HCT116 (cell line): ENCODE data around the gene KCND3. TPM values are rescaled to one million over a fixed set of nuclear protein-coding genes. Genes with fewer than 3 reads are reported as not detected.

ENCODE experiments used
- ATAC-seq: fragments of 200-7000 bp; cut with Tn5 transposase; 2 replicates; pipeline ENCODE4 v1.9.1; 2020; ENCODE audit warnings: mild to moderate bottlenecking, moderate library complexity
- BruUV-seq: library from RNA; stranded (reverse); fragments of 400-500 nt; replicated peaks from 2 replicates; lab custom pipeline; 2021; lab: Mats Ljungman, UMichigan
- CTCF ChIA-PET: fragments of 300-600 bp; sonication (Branson Sonifier 250); formaldehyde crosslinking; loops from one replicate; lab custom pipeline; 2021; ENCODE audit warnings: antibody characterized with exemption; lab: Charles Lee
- POLR2A ChIA-PET: fragments of 300-600, 350-600 bp; sonication (Branson Sonifier 250); formaldehyde crosslinking; loops from one replicate; lab custom pipeline; 2021; ENCODE audit warnings: antibody characterized with exemption; lab: Charles Lee
- RAD21 ChIA-PET, 2 experiments: fragments of 300-600 bp; sonication (Branson Sonifier 250); formaldehyde crosslinking; loops; one replicate each; lab custom pipeline; 2023; ENCODE audit warnings: low total read pairs in 2 of 2; ENCODE audit not compliant: uncharacterized antibody in 2 of 2, unreplicated experiment in 2 of 2, low non-redundant PET in 1 of 2; lab: Charles Lee
- DNase-seq: peaks from one replicate; pipeline ENCODE4 v3.0.0-alpha.2; 2010; ENCODE audit warnings: low read depth, low spot score
- H2AFZ ChIP-seq: fragments of 200-600 bp; shearing (Covaris generic), sonication (generic); 2 replicates; pipeline ENCODE4 v1.6.1; 2017; ENCODE audit warnings: low read depth, mixed run types, mixed read lengths, antibody characterized with exemption, low read length; ENCODE audit not compliant: poor library complexity, severe bottlenecking
- H3K27ac ChIP-seq: 2 replicates; pipeline ENCODE4 v1.5.1; 2012; ENCODE audit warnings: low read depth, low read length
- H3K27me3 ChIP-seq: fragments of 200-600 bp; sonication (generic); 2 replicates; pipeline ENCODE4 v1.6.1; 2016; ENCODE audit warnings: mixed run types, low read length, mixed read lengths; ENCODE audit not compliant: insufficient read depth
- H3K36me3 ChIP-seq, 2 experiments: fragments of 200-500 bp in 1 of 2; fragments of 200-600 bp in 1 of 2; sonication (Bioruptor generic) in 1 of 2; sonication (generic) in 1 of 2; 2 replicates each; pipeline versions ENCODE4 v1.5.1 to v1.6.1; 2014 to 2016; ENCODE audit warnings: low read length in 2 of 2, inconsistent platforms in 1 of 2, mixed read lengths in 1 of 2, mixed run types in 1 of 2; ENCODE audit not compliant: insufficient read depth in 2 of 2, control insufficient read depth in 1 of 2
- H3K4me1 ChIP-seq, 2 experiments: fragments of 200-600 bp in 1 of 2; sonication (generic) in 1 of 2; 2 replicates each; pipeline versions ENCODE4 v1.5.1 to v1.6.1; 2012 to 2017; ENCODE audit warnings: low read length in 2 of 2, inconsistent platforms in 1 of 2, mild to moderate bottlenecking in 1 of 2, mixed read lengths in 1 of 2, mixed run types in 1 of 2, moderate library complexity in 1 of 2; ENCODE audit not compliant: insufficient read depth in 2 of 2, control insufficient read depth in 1 of 2
- H3K4me2 ChIP-seq: fragments of 200-600 bp; sonication (generic); 2 replicates; pipeline ENCODE4 v1.6.1; 2017; ENCODE audit warnings: mixed run types, low read length, mixed read lengths
- H3K4me3 ChIP-seq, 2 experiments: fragments of 200-600 bp in 1 of 2; sonication (generic) in 1 of 2; replicated peaks in 1 of 2; 2 replicates each; pipeline ENCODE4 v1.5.1; 2011 to 2016; ENCODE audit warnings: low read length in 2 of 2, control low read depth in 1 of 2, low read depth in 1 of 2, mild to moderate bottlenecking in 1 of 2, mixed read lengths in 1 of 2, mixed run types in 1 of 2
- H3K79me2 ChIP-seq: fragments of 200-600 bp; sonication (generic); 2 replicates; pipeline ENCODE4 v1.6.1; 2017; ENCODE audit warnings: mild to moderate bottlenecking, mixed run types, low read length, moderate library complexity, mixed read lengths; ENCODE audit not compliant: insufficient read depth
- H3K9ac ChIP-seq: fragments of 200-600 bp; sonication (generic); 2 replicates; pipeline ENCODE4 v1.6.1; 2016; ENCODE audit warnings: low read length, mixed read lengths
- H3K9me2 ChIP-seq: fragments of 200-600 bp; sonication (generic), shearing (Covaris generic); 2 replicates; pipeline ENCODE4 v1.6.1; 2017; ENCODE audit warnings: mixed run types, mild to moderate bottlenecking, moderate library complexity; ENCODE audit not compliant: insufficient read depth
- H3K9me3 ChIP-seq, 2 experiments: fragments of 200-500 bp in 1 of 2; fragments of 200-600 bp in 1 of 2; sonication (Bioruptor generic) in 1 of 2; sonication (generic) in 1 of 2; 2 replicates each; pipeline ENCODE4 v1.6.1; 2014 to 2017; ENCODE audit warnings: low read length in 2 of 2, mixed read lengths in 2 of 2, inconsistent platforms in 1 of 2, low read depth in 1 of 2, mild to moderate bottlenecking in 1 of 2, mixed run types in 1 of 2, moderate library complexity in 1 of 2; ENCODE audit not compliant: control insufficient read depth in 1 of 2, insufficient read depth in 1 of 2
- H4K20me1 ChIP-seq: fragments of 200-600 bp; sonication (generic), shearing (Covaris generic); 2 replicates; pipeline ENCODE4 v1.6.1; 2017; ENCODE audit warnings: mixed run types, mild to moderate bottlenecking, moderate library complexity; ENCODE audit not compliant: insufficient read depth
- CBX3 ChIP-seq: IDR thresholded peaks from 2 replicates; pipeline ENCODE4 v1.6.1; 2012; ENCODE audit warnings: low read depth
- RAD21 ChIP-seq: IDR thresholded peaks from 2 replicates; pipeline ENCODE4 v1.6.1; 2012; ENCODE audit warnings: low read depth, mild to moderate bottlenecking
- REST ChIP-seq: IDR thresholded peaks from 2 replicates; pipeline ENCODE4 v1.6.1; 2012; ENCODE audit warnings: low read depth
- SIN3A ChIP-seq: IDR thresholded peaks from 2 replicates; pipeline ENCODE4 v1.6.1; 2012; ENCODE audit warnings: low read depth
- SP1 ChIP-seq: IDR thresholded peaks from 2 replicates; pipeline ENCODE4 v1.6.1; 2012; ENCODE audit warnings: low read depth
- ZFX ChIP-seq: fragments of 450-650 bp; IDR thresholded peaks from 2 replicates; pipeline ENCODE4 v1.6.1; 2017
- intact Hi-C: fragments of 100-400 bp; cut with micrococcal nuclease; formaldehyde crosslinking; loops from 2 replicates; pipeline ENCODE4 v1.10.0; 2022
- total RNA-seq: library from RNA; stranded (reverse); gene quantifications from one replicate; pipeline ENCODE4 v1.2.1, GENCODE V29; 2021; ENCODE audit not compliant: unreplicated experiment

Gene KCND3
- total RNA-seq, 1 experiment from 2014 or later, result 0.44 TPM

GRCh38 chr1:111731956-111732355 is 257.5 kb downstream of the KCND3 start (continued):
- TF ChIP-seq REST (no peak), CBX3 (no peak), SP1 (no peak), RAD21 (no peak)

GRCh38 chr1:111730706-111731105 is 258.8 kb downstream of the KCND3 start:
- intact Hi-C loops, result no loop called here
- CTCF ChIA-PET, result interaction anchor here (1.4 kb wide), 1 partner anchor 17 kb away, joined by 4 read pairs; no protein-coding TSS in a partner anchor
- no peak for TF ChIP-seq SIN3A
- no peak for TF ChIP-seq ZFX
- TF ChIP-seq, all 23 proteins: peak for 0
- H3K9ac ChIP-seq, result no peak overlapping the region
- no peak for DNase-seq
- H3K36me3 ChIP-seq, result no peaks in the 10 kb centered on the region
- no peak for ATAC-seq
- H3K27ac ChIP-seq, result no peak overlapping the region
- no peak overlapping the region for H3K4me2 ChIP-seq
- no peaks in the 10 kb centered on the region for H4K20me1 ChIP-seq
- H3K4me1 ChIP-seq, result no peaks in the 10 kb centered on the region; a peak in 1 of 4 replicates
- H3K9me3 ChIP-seq, result no peaks in the 10 kb centered on the region
- H3K9me2 ChIP-seq, result no peaks in the 10 kb centered on the region
- BruUV-seq, result no TSS peak
- RAD21 ChIA-PET, result no interaction called here
- POLR2A ChIA-PET, result no interaction called here
- no peaks in the 10 kb centered on the region for H3K79me2 ChIP-seq
- H2AFZ ChIP-seq, result no peak overlapping the region
- no peaks in the 10 kb centered on the region for H3K27me3 ChIP-seq
- H3K4me3 ChIP-seq, result no peak overlapping the region
